PC-9 (cell line): ENCODE measurements around the gene CFAP77. TPM values are rescaled to one million over a fixed set of nuclear protein-coding genes. Genes with fewer than 3 reads are reported as not detected.

Experiments
- BruUV-seq: library from RNA; stranded (reverse); fragments of 400-500 nt; replicated peaks from 2 replicates; lab custom pipeline; 2021; lab: Mats Ljungman, UMichigan
- CTCF ChIA-PET: fragments of 300-600 bp; sonication (Branson Sonifier 250); formaldehyde crosslinking; loops from one replicate; lab custom pipeline; 2022; ENCODE audit warnings: antibody characterized with exemption; lab: Charles Lee
- POLR2A ChIA-PET: fragments of 300-600 bp; sonication (Branson Sonifier 250); formaldehyde crosslinking; loops from one replicate; lab custom pipeline; 2022; ENCODE audit warnings: antibody characterized with exemption; ENCODE audit not compliant: unreplicated experiment; lab: Charles Lee
- DNase-seq, 2 experiments: peaks; one replicate each; pipeline versions ENCODE4 v3.0.0 to v3.0.0-alpha.2; 2015 to 2022; ENCODE audit warnings: mixed read lengths in 1 of 2
- H2AFZ ChIP-seq: fragments of 200-600 bp; sonication (generic); 2 replicates; pipeline ENCODE4 v1.8.1; 2017; ENCODE audit warnings: antibody characterized with exemption
- H3F3A ChIP-seq: fragments of 200-600 bp; sonication (generic); 2 replicates; pipeline ENCODE4 v1.8.1; 2017; ENCODE audit warnings: antibody characterized with exemption, mild to moderate bottlenecking, low read depth; ENCODE audit not compliant: insufficient read depth
- H3K27ac ChIP-seq: fragments of 200-600 bp; sonication (generic); 2 replicates; pipeline ENCODE4 v1.6.1; 2016; ENCODE audit warnings: mixed run types
- H3K27me3 ChIP-seq: fragments of 200-600 bp; sonication (generic); 2 replicates; pipeline ENCODE4 v1.6.1; 2016; ENCODE audit warnings: low read depth, mixed run types; ENCODE audit not compliant: insufficient read depth
- H3K36me3 ChIP-seq: fragments of 200-600 bp; sonication (generic); 2 replicates; pipeline ENCODE4 v1.6.1; 2016; ENCODE audit warnings: low read depth, mixed run types
- H3K4me1 ChIP-seq: fragments of 200-600 bp; sonication (generic); replicated peaks from 2 replicates; pipeline ENCODE4 v1.6.1; 2016; ENCODE audit warnings: mixed run types; ENCODE audit not compliant: insufficient read depth
- H3K4me2 ChIP-seq: fragments of 200-600 bp; sonication (generic); 2 replicates; pipeline ENCODE4 v1.6.1; 2017; ENCODE audit warnings: mixed run types
- H3K4me3 ChIP-seq: fragments of 200-600 bp; sonication (generic); 2 replicates; pipeline ENCODE4 v1.6.1; 2016; ENCODE audit warnings: mixed run types
- H3K79me2 ChIP-seq: fragments of 200-600 bp; sonication (generic); 2 replicates; pipeline ENCODE4 v1.6.1; 2017; ENCODE audit warnings: low read depth, mixed run types
- H3K9me2 ChIP-seq: fragments of 200-600 bp; sonication (generic); 2 replicates; pipeline ENCODE4 v1.8.1; 2017; ENCODE audit warnings: mild to moderate bottlenecking; ENCODE audit not compliant: insufficient read depth
- H3K9me3 ChIP-seq: fragments of 200-600 bp; sonication (generic); 2 replicates; pipeline ENCODE4 v1.8.1; 2016; ENCODE audit warnings: low read depth; ENCODE audit not compliant: insufficient read depth
- H4K20me1 ChIP-seq: fragments of 200-600 bp; sonication (generic); 2 replicates; pipeline ENCODE4 v1.8.1; 2017; ENCODE audit not compliant: insufficient read depth
- EZH2 ChIP-seq: fragments of 200-600 bp; sonication (generic); IDR thresholded peaks from 2 replicates; pipeline ENCODE4 v1.8.0; 2017; ENCODE audit warnings: antibody characterized with exemption, low read depth
- intact Hi-C: fragments of 100-400 bp; cut with micrococcal nuclease; formaldehyde crosslinking; loops from one replicate; pipeline ENCODE4 v1.10.0; 2022; ENCODE audit not compliant: unreplicated experiment
- total RNA-seq: library from RNA; stranded (reverse); gene quantifications from 2 replicates; pipeline ENCODE4 v1.2.3, GENCODE V29; 2021
- TF ChIP-seq, protein P1 (sequence below): fragments of 200-600 bp; sonication (generic); conservative IDR thresholded peaks from 2 replicates; pipeline ENCODE4 v1.6.1; 2017; ENCODE audit warnings: mixed run types, antibody characterized with exemption, mild to moderate bottlenecking, moderate library complexity

CFAP77 gene
- total RNA-seq, 1 experiment from 2014 or later, result not detected

DNA sequence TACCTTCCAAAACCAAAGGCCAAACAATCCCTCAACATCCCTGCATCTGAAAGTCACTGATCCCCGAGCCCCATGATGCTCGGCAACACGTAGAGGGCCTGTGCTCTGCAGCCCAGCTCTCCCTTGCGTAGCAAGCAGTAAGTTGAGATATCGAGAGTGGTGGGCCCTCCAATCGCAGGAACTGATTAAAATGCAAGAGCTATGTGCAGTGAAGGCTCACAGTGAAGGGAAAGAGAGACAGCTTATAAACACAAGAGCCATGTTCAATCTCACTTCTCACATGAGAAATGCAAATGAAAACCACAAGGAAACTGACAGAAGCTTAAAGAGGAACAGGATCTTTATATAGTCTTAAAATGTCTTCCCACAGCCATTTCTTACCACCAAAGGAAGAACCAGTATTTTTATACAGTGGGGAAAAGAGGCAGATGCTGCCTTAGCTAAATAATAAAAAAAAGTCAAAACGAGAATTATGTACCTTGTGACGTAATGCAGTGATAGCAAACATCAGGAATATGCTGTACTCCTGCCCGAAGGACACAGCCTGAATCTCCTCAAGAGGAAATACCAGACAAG, 28.0 kb upstream of the CFAP77 start:
- Histone ChIP-seq H3K27ac (no peak overlapping the region), H2AFZ (no peak overlapping the region), H3K4me3 (no peak overlapping the region), H3K9me3 (no peaks in the 10 kb centered on the region), H3F3A (peaks cover 6% of the 10 kb centered on the region; the same call in 1 of the 2 replicates), H3K4me2 (no peak overlapping the region), H3K79me2 (no peaks in the 10 kb centered on the region), H3K9me2 (no peaks in the 10 kb centered on the region), H3K27me3 (no peaks in the 10 kb centered on the region), H3K4me1 (no peaks in the 10 kb centered on the region), H3K36me3 (peaks cover 20% of the 10 kb centered on the region), H4K20me1 (no peaks in the 10 kb centered on the region)
- intact Hi-C loops, result no loop called here
- CTCF ChIA-PET, result interaction anchor here (0.6 kb wide), 1 partner anchor 563 kb away, joined by 3 read pairs; no protein-coding TSS in a partner anchor
- no peak for DNase-seq
- no TSS peak for BruUV-seq
- TF ChIP-seq, protein P1, sequence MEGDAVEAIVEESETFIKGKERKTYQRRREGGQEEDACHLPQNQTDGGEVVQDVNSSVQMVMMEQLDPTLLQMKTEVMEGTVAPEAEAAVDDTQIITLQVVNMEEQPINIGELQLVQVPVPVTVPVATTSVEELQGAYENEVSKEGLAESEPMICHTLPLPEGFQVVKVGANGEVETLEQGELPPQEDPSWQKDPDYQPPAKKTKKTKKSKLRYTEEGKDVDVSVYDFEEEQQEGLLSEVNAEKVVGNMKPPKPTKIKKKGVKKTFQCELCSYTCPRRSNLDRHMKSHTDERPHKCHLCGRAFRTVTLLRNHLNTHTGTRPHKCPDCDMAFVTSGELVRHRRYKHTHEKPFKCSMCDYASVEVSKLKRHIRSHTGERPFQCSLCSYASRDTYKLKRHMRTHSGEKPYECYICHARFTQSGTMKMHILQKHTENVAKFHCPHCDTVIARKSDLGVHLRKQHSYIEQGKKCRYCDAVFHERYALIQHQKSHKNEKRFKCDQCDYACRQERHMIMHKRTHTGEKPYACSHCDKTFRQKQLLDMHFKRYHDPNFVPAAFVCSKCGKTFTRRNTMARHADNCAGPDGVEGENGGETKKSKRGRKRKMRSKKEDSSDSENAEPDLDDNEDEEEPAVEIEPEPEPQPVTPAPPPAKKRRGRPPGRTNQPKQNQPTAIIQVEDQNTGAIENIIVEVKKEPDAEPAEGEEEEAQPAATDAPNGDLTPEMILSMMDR, result no peak
- TF ChIP-seq EZH2, result no peak
- POLR2A ChIA-PET, result no interaction called here

DNA sequence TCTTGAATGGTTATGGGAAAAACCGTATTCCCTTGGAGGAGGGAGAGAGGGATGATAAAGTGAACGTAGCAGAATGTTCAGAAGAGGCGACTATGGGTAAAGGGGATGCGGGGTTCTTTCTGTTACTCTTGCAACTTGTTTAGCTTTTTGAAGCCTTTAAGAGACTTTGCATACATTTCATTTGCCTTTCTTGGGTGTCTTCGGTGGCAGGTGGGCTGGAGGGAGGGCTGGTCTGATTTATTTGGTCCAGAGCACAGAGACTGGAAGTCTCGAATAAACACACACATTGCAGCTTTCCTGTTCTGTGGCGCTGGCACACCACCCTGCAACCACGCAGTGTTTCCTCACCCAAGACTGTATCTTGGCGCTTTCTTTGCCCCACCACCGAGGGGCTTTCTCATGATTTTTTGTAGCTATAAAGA, 26.5 kb upstream of the CFAP77 start:
- TF ChIP-seq, protein P1, result no peak
- TF ChIP-seq EZH2, result no peak
- DNase-seq, result no peak
- Histone ChIP-seq H3K79me2 (no peaks in the 10 kb centered on the region), H3K4me2 (no peak overlapping the region), H3F3A (peaks cover 6% of the 10 kb centered on the region; the same call in 1 of the 2 replicates), H3K4me1 (no peaks in the 10 kb centered on the region), H3K9me2 (no peaks in the 10 kb centered on the region), H4K20me1 (no peaks in the 10 kb centered on the region), H3K27me3 (no peaks in the 10 kb centered on the region), H3K27ac (no peak overlapping the region), H3K4me3 (no peak overlapping the region), H3K36me3 (peaks cover 23% of the 10 kb centered on the region), H3K9me3 (no peaks in the 10 kb centered on the region), H2AFZ (no peak overlapping the region)
- POLR2A ChIA-PET, result interaction anchor here (0.6 kb wide), 1 partner anchor 68 kb away, joined by 5 read pairs; no protein-coding TSS in a partner anchor
- no TSS peak for BruUV-seq
- CTCF ChIA-PET, result no interaction called here
- intact Hi-C loops, result no loop called here

DNA sequence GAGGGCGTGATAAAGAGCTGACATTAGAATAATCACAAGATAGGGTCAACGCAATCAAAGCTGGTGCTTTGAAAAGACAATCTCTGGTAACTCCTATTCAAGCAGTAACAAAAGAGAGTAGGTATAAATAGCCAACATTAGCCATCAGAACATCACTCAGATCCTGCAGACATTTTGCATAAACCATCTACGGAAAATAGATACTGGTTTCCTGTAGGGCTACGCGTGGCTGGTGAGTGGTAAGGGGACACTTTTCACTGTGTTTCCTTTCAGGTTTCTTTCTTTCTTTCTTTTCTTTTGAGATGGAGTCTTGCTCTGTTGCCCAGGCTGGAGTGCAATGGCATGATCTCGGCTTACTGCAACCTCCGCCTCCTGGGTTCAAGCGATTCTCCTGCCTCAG, 25.6 kb upstream of the CFAP77 start:
- TSS peak; percentile 13 for BruUV-seq
- no peaks in the 10 kb centered on the region for H3K9me2 ChIP-seq
- POLR2A ChIA-PET, result interaction anchor here (0.7 kb wide), 1 partner anchor 543 kb away, joined by 3 read pairs; no protein-coding TSS in a partner anchor
- no peak overlapping the region for H3K4me2 ChIP-seq
- no peaks in the 10 kb centered on the region for H3K4me1 ChIP-seq
- H4K20me1 ChIP-seq, result no peaks in the 10 kb centered on the region
- no peak overlapping the region for H3K4me3 ChIP-seq
- H3K9me3 ChIP-seq, result no peaks in the 10 kb centered on the region
- TF ChIP-seq, protein P1, result no peak
- no peak for TF ChIP-seq EZH2
- H2AFZ ChIP-seq, result no peak overlapping the region
- peaks cover 17% of the 10 kb centered on the region for H3K36me3 ChIP-seq
- 0 out of 2 replicates have a peak, but pooled peaks cover 6% of the 10 kb centered on the region for H3F3A ChIP-seq
- H3K27me3 ChIP-seq, result no peaks in the 10 kb centered on the region
- intact Hi-C loops, result no loop called here
- DNase-seq, result no peak
- no peak overlapping the region for H3K27ac ChIP-seq
- H3K79me2 ChIP-seq, result no peaks in the 10 kb centered on the region
- CTCF ChIA-PET, result no interaction called here
